Activated CD4-positive, alpha-beta T cell treated with anti-CD3 and anti-CD28 coated beads, Interleukin-2, amount 10 ng/mL, durations not matched to agents 7 days and 5 days (primary cell): ENCODE measurements around the gene ZAP70. TPM values are rescaled to one million over a fixed set of nuclear protein-coding genes. Genes with fewer than 3 reads are reported as not detected.
"Not testable (repeated sequence)": the region's sequence is repeated elsewhere in the genome, so short reads cannot be mapped to it uniquely, and the experiment has no call there.

ENCODE experiments used
- CTCF ChIA-PET: fragments of 350-600 bp; sonication (Branson Sonifier 250); formaldehyde crosslinking; loops from one replicate; lab custom pipeline; 2021; ENCODE audit warnings: antibody characterized with exemption; lab: Charles Lee
- POLR2A ChIA-PET: fragments of 350-600 bp; sonication (Branson Sonifier 250); formaldehyde crosslinking; loops from one replicate; lab custom pipeline; 2021; ENCODE audit warnings: antibody characterized with exemption; lab: Charles Lee
- DNase-seq: peaks from one replicate; pipeline ENCODE4 v3.0.0-alpha.2; 2020
- H3K27ac Mint-ChIP-seq: one replicate; pipeline ENCODE4 v1.8.0; 2021; ENCODE audit warnings: mild to moderate bottlenecking, moderate library complexity, mixed read lengths
- H3K27me3 Mint-ChIP-seq: one replicate; pipeline ENCODE4 v1.8.0; 2021; ENCODE audit warnings: mixed read lengths
- H3K36me3 Mint-ChIP-seq: one replicate; pipeline ENCODE4 v1.8.0; 2021; ENCODE audit warnings: low read depth, mixed read lengths
- H3K4me1 Mint-ChIP-seq: one replicate; pipeline ENCODE4 v1.8.0; 2021; ENCODE audit warnings: mixed read lengths
- H3K4me3 Mint-ChIP-seq: one replicate; pipeline ENCODE4 v1.8.0; 2021; ENCODE audit warnings: mild to moderate bottlenecking, moderate library complexity, mixed read lengths
- H3K9me3 Mint-ChIP-seq: one replicate; pipeline ENCODE4 v1.8.0; 2021; ENCODE audit warnings: mixed read lengths
- total RNA-seq, 2 experiments: library from RNA; stranded (reverse); gene quantifications; one replicate each; pipeline ENCODE4 v1.2.3, GENCODE V29; 2021

ZAP70 gene
- 100 to 1,000 TPM; 302 to 337 TPM for total RNA-seq

- H3K27me3 Mint-ChIP-seq: no peaks in the 10 kb centered on the region
- H3K27ac Mint-ChIP-seq: peak within 1 kb of the TSS; percentile 99
- H3K4me3 Mint-ChIP-seq: peak within 1 kb of the TSS; percentile 95
- peaks cover 48% of the 10 kb centered on the region for H3K36me3 Mint-ChIP-seq
- peaks cover 75% of the 10 kb centered on the region for H3K4me1 Mint-ChIP-seq
- ChIA-PET CTCF (interaction anchor here (0.6 to 12.5 kb wide), 14 partner anchors 10 to 601 kb away, joined by 3 to 101 read pairs (median 4); no protein-coding TSS in a partner anchor), POLR2A (interaction anchor here (0.6 to 1.4 kb wide), 3 partner anchors 26 to 123 kb away, joined by 3 to 5 read pairs (median 3); no protein-coding TSS in a partner anchor)
- H3K9me3 Mint-ChIP-seq: no peaks in the 10 kb centered on the region
- peak; percentile 77 for DNase-seq
Observed at GRCh38 chr2:97713296-97714083, at the start of gene ZAP70. ZAP70 (plus strand) TSS chr2:97713576; CDS start chr2:97724037, 10,461 bp downstream.

DNA sequence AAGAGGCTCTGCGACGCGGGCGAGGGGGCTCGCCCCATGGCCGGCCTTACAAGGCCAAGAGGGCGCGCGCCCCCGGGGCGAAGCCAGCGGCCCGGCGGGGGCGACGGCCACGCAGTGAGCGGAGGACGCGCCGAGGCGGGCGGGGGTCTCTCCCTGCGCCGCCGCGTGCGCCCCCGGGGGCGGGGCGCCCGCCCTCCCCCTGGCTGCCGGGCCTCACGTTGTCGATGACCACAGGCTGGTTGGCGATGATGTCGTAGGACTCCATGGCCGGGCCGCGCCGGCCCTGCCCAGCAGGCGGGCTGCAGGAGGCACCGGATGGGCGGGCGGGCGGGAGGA is 49.8 kb upstream of the ZAP70 start:
- ChIA-PET POLR2A (interaction anchor here (1.3 to 2.2 kb wide), 4 partner anchors 13 to 73 kb away, joined by 4 to 9 read pairs (median 7); partner anchors contain the start of gene COX5B), CTCF (interaction anchor here (1.3 to 7.6 kb wide), 10 partner anchors 10 to 800 kb away, joined by 3 to 75 read pairs (median 6); partner anchors contain the start of gene COX5B)
- Mint-ChIP-seq H3K27me3 (no peaks in the 10 kb centered on the region), H3K36me3 (peaks cover 14% of the 10 kb centered on the region), H3K4me3 (peak overlapping the region; percentile 95), H3K4me1 (peaks cover 29% of the 10 kb centered on the region), H3K27ac (peak overlapping the region; percentile 96), H3K9me3 (no peaks in the 10 kb centered on the region)
- no peak for DNase-seq

- H3K4me1 Mint-ChIP-seq: peaks cover 29% of the 10 kb centered on the region
- CTCF ChIA-PET: interaction anchor here (0.8 to 7.6 kb wide), 11 partner anchors 9 to 799 kb away, joined by 3 to 75 read pairs (median 6); partner anchors contain the start of gene COX5B
Observed at GRCh38 chr2:97663962-97664635, 49.3 kb upstream of the ZAP70 start, which contains the start of gene ACTR1B. ACTR1B (minus strand) TSS chr2:97664044; CDS start chr2:97663890, 154 bp downstream.

DNA sequence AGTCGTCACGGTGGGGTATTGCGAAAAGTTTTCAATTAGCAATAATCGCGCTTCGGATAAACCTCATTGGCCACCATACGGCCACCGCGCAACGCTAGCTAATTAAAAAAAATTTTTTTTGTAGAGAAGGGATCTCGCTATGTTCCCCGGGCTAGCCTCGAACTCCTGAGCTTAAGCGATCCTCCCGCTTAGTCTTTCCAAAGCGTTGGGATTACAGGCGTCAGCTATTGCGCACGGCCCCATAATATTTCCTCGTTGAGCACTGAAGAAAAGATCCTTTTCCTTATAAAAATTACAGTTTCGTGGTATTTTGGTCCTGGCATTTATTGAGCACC is 48.8 kb upstream of the ZAP70 start:
- Mint-ChIP-seq H3K36me3 (peaks cover 12% of the 10 kb centered on the region), H3K27me3 (no peaks in the 10 kb centered on the region), H3K4me3 (peak overlapping the region; percentile 86), H3K27ac (peak overlapping the region; percentile 96), H3K4me1 (peaks cover 29% of the 10 kb centered on the region), H3K9me3 (no peaks in the 10 kb centered on the region)
- POLR2A ChIA-PET: interaction anchor here (1.3 to 2.2 kb wide), 3 partner anchors 12 to 74 kb away, joined by 4 to 9 read pairs (median 5); partner anchors contain the start of gene COX5B
- CTCF ChIA-PET: interaction anchor here (0.8 to 7.6 kb wide), 11 partner anchors 9 to 799 kb away, joined by 3 to 75 read pairs (median 6); partner anchors contain the start of gene COX5B
- peak; percentile 13 for DNase-seq

More at GRCh38 chr2:97663962-97664635, 49.3 kb upstream of the ZAP70 start, which contains the start of gene ACTR1B:
- POLR2A ChIA-PET: interaction anchor here (1.3 to 2.2 kb wide), 4 partner anchors 12 to 73 kb away, joined by 4 to 9 read pairs (median 7); partner anchors contain the start of gene COX5B
- H3K27me3 Mint-ChIP-seq: no peaks in the 10 kb centered on the region
- peak within 1 kb of the TSS; percentile 96 for H3K27ac Mint-ChIP-seq
- DNase-seq: peak; percentile 97
- peak within 1 kb of the TSS; percentile 95 for H3K4me3 Mint-ChIP-seq
- H3K9me3 Mint-ChIP-seq: no peaks in the 10 kb centered on the region
- H3K36me3 Mint-ChIP-seq: peaks cover 12% of the 10 kb centered on the region

GRCh38 chr2:97669448-97669847 is 43.9 kb upstream of the ZAP70 start, which contains the start of gene C2orf92:
C2orf92 (plus strand) TSS chr2:97669713; CDS start chr2:97669789, 76 bp downstream.
- DNase-seq: no peak
- Mint-ChIP-seq H3K4me1 (peaks cover 21% of the 10 kb centered on the region), H3K36me3 (no peaks in the 10 kb centered on the region), H3K9me3 (no peaks in the 10 kb centered on the region), H3K27ac (no peak within 1 kb of the TSS), H3K27me3 (no peaks in the 10 kb centered on the region), H3K4me3 (no peak within 1 kb of the TSS)
- ChIA-PET POLR2A (no interaction called here), CTCF (interaction anchor here (0.7 to 1.1 kb wide), 2 partner anchors 18 to 79 kb away, joined by 3 read pairs; no protein-coding TSS in a partner anchor)

GRCh38 chr2:97670471-97670870 is 42.9 kb upstream of the ZAP70 start:
- no peaks in the 10 kb centered on the region for H3K27me3 Mint-ChIP-seq
- ChIA-PET POLR2A (no interaction called here), CTCF (interaction anchor here (0.7 to 1.3 kb wide), 3 partner anchors 19 to 43 kb away, joined by 3 to 4 read pairs (median 3); partner anchors contain the start of gene ZAP70)
- no peak overlapping the region for H3K27ac Mint-ChIP-seq
- H3K4me3 Mint-ChIP-seq: no peak overlapping the region
- no peaks in the 10 kb centered on the region for H3K9me3 Mint-ChIP-seq
- peaks cover 12% of the 10 kb centered on the region for H3K4me1 Mint-ChIP-seq
- DNase-seq: no peak
- no peaks in the 10 kb centered on the region for H3K36me3 Mint-ChIP-seq

DNA sequence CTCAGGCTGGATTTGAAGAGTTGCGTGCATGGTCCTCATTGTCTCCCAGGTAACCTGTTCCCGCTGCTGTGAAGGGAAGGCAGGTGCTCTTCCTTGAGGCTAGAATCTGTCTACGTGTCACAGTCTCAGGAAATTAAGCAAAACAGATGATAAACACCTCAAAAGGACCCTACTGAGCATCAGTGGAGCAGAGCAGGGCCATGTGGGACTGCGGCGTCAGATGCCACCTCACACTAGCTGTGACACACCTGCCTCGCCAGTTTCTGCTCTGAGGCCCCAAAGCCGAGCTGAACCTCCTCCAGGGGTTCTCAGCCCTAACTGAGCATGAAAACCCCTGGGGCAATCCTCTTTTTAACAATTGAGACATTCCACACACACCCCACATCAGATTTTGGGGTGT is 41.9 kb upstream of the ZAP70 start:
- no peaks in the 10 kb centered on the region for H3K9me3 Mint-ChIP-seq
- no peak overlapping the region for H3K4me3 Mint-ChIP-seq
- POLR2A ChIA-PET: no interaction called here
- DNase-seq: no peak
- H3K4me1 Mint-ChIP-seq: peaks cover 13% of the 10 kb centered on the region
- H3K27me3 Mint-ChIP-seq: no peaks in the 10 kb centered on the region
- H3K36me3 Mint-ChIP-seq: no peaks in the 10 kb centered on the region
- peak overlapping the region; percentile 31 for H3K27ac Mint-ChIP-seq
- CTCF ChIA-PET: no interaction called here

DNA sequence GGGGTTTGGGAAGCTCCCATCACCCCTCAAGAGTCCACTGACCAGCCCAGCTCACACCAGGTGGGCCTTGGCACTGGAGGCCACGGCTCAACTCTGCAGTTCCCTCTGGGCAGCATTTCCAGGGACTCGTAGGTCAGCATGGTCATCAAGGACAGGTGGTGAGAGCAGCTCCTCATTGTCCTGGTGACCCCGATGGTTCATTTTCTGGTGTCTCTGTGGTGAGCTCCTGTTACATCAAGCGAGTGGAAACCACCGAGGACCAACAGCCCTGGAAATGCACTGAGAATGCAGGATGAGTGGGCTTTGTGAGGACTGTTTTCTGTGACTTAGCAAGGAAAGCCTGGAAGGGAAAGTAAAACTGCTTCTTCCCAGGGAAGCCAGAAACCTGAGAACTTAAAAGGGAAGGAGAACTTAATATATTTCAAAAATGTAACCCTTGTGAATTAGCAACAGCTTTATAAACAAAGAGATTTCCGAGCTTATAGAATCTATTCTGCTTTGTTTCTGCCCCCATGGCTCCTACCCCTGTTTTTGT is 40.7 kb upstream of the ZAP70 start:
- POLR2A ChIA-PET, H3K27ac Mint-ChIP-seq, H3K27me3 Mint-ChIP-seq, DNase-seq, H3K4me3 Mint-ChIP-seq, H3K36me3 Mint-ChIP-seq, H3K9me3 Mint-ChIP-seq: not testable (repeated sequence)
- CTCF ChIA-PET: interaction anchor here (1.2 to 1.6 kb wide), 5 partner anchors 8 to 68 kb away, joined by 4 to 8 read pairs (median 6); partner anchors contain the start of gene ACTR1B
- H3K4me1 Mint-ChIP-seq: peaks cover 16% of the 10 kb centered on the region

GRCh38 chr2:97673182-97673914 is 40.0 kb upstream of the ZAP70 start:
- ChIA-PET CTCF (interaction anchor here (1.2 to 1.6 kb wide), 5 partner anchors 9 to 67 kb away, joined by 4 to 8 read pairs (median 6); partner anchors contain the start of gene ACTR1B), POLR2A (no interaction called here)
- Mint-ChIP-seq H3K36me3 (no peaks in the 10 kb centered on the region), H3K4me1 (peaks cover 17% of the 10 kb centered on the region), H3K27me3 (no peaks in the 10 kb centered on the region), H3K9me3 (no peaks in the 10 kb centered on the region), H3K4me3 (no peak overlapping the region), H3K27ac (no peak overlapping the region)
- no peak for DNase-seq

GRCh38 chr2:97673915-97674283 is 39.5 kb upstream of the ZAP70 start:
- no peak overlapping the region for H3K4me3 Mint-ChIP-seq
- no peaks in the 10 kb centered on the region for H3K27me3 Mint-ChIP-seq
- POLR2A ChIA-PET: no interaction called here
- H3K36me3 Mint-ChIP-seq: no peaks in the 10 kb centered on the region
- H3K27ac Mint-ChIP-seq: no peak overlapping the region
- CTCF ChIA-PET: interaction anchor here (1.4 to 1.6 kb wide), 3 partner anchors 10 to 23 kb away, joined by 6 to 8 read pairs (median 7); partner anchors contain the start of gene ACTR1B
- peaks cover 18% of the 10 kb centered on the region for H3K4me1 Mint-ChIP-seq
- no peak for DNase-seq
- no peaks in the 10 kb centered on the region for H3K9me3 Mint-ChIP-seq

GRCh38 chr2:97675430-97676113 is 37.8 kb upstream of the ZAP70 start:
- Mint-ChIP-seq H3K4me3 (no peak overlapping the region), H3K9me3 (no peaks in the 10 kb centered on the region), H3K27ac (no peak overlapping the region), H3K4me1 (peaks cover 18% of the 10 kb centered on the region), H3K36me3 (no peaks in the 10 kb centered on the region), H3K27me3 (no peaks in the 10 kb centered on the region)
- CTCF ChIA-PET: interaction anchor here (0.8 to 2.8 kb wide), 3 partner anchors 10 to 34 kb away, joined by 3 to 14 read pairs (median 7); partner anchors contain the start of gene ACTR1B
- POLR2A ChIA-PET: interaction anchor here (2.0 kb wide), 1 partner anchor 12 kb away, joined by 5 read pairs; the partner anchor contains the start of gene ACTR1B
- DNase-seq: no peak
